Raji (cell line): Measurements from ENCODE around the gene SPINT1.

Source experiments
- POLR2A ChIP-seq: IDR thresholded peaks from 2 replicates; pipeline ENCODE4 v1.6.1; 2011; ENCODE audit warnings: low read depth, low read length, control low read depth; ENCODE audit not compliant: insufficient read depth

The SPINT1 gene, protein sequence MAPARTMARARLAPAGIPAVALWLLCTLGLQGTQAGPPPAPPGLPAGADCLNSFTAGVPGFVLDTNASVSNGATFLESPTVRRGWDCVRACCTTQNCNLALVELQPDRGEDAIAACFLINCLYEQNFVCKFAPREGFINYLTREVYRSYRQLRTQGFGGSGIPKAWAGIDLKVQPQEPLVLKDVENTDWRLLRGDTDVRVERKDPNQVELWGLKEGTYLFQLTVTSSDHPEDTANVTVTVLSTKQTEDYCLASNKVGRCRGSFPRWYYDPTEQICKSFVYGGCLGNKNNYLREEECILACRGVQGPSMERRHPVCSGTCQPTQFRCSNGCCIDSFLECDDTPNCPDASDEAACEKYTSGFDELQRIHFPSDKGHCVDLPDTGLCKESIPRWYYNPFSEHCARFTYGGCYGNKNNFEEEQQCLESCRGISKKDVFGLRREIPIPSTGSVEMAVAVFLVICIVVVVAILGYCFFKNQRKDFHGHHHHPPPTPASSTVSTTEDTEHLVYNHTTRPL

DNA sequence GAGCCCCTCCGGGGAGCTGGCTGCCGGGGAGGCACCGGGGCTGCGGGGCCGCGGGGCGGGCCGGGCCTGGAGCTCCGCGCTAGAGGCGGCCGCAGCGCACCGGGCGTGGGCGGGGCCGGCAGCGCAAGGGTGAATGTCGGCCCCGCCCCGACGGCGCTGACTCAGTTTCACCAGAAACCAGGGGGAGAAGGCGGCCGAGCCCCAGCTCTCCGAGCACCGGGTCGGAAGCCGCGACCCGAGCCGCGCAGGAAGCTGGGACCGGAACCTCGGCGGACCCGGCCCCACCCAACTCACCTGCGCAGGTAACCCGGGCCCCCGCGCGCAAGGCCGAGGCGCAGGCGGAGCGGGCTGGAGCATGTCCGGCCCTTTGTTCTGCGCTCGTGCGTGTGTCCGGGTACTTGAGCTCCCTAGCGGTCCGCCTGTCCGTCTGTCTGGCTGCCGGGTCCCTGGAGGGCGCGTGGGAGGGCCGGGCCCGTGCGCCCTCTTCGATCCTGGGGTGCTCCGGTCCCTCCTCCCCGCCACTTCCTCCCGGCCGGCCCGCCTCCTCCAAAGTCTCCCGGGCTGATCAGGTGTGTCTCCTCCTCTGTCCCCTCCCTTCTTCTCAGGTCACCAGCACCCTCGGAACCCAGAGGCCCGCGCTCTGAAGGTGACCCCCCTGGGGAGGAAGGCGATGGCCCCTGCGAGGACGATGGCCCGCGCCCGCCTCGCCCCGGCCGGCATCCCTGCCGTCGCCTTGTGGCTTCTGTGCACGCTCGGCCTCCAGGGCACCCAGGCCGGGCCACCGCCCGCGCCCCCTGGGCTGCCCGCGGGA lies at the start of gene SPINT1:
Gene SPINT1, plus strand, starts transcription at position 164 of the 811 bp plus-strand sequence. Its CDS starts 507 bp downstream, at position 671.
- no peak for TF ChIP-seq POLR2A

DNA sequence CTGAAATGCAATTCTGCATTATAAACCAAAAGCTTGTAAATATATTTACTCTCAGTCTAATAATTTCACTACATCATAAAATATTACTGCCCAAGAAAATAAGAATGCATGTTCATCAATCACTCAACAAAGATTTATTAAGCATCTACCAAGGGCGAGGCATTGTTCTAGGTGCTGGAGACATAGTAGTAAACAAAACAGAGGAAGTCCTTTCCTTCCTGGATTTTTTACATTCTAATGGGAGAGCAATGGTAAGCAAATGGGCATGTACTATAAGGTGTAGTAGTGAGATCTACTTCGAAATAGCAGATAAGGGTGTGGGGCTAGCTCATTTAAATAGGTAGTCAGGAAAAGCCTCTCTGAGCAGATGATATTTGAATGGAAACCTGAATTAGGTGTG lies 47.8 kb upstream of the SPINT1 start:
- TF ChIP-seq POLR2A = no peak

DNA sequence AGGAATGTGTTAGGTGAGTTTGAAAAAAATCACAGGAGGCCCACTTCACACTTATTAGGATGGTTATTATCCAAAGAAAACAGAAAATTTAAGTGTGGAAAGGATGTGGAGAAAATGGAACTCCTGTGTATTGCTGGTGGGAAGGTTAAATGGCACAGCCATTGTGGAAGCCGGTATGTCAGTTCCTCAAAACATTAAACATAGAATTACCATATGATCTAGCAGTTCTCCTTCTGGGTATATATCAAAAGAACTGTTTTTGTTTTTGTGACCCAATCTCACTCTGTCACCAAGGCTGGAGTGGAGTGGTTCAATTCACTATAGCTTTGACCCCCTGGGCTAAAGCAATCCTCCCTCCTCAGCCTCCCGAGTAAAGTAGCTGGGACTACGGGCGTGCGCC lies 47.3 kb upstream of the SPINT1 start:
- TF ChIP-seq POLR2A = no peak

DNA sequence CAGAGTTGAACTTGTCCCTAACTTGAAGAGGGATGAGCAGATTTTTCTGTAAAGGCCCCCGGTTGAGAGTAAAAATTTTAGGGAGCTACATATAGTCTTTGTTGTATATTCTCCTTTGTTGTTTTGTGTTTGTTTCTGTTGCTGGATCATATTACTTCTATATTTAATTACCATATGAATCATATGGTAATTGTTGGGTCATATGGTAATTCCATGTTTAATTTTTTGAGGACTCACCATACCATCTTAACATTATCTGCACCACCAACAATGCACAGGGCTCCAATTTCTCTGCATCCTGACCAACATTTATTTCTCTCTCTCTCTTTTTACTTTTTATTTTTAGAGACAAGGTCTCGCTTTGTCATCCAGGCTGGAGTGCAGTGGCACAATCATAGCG lies 44.3 kb upstream of the SPINT1 start:
- no peak for TF ChIP-seq POLR2A

DNA sequence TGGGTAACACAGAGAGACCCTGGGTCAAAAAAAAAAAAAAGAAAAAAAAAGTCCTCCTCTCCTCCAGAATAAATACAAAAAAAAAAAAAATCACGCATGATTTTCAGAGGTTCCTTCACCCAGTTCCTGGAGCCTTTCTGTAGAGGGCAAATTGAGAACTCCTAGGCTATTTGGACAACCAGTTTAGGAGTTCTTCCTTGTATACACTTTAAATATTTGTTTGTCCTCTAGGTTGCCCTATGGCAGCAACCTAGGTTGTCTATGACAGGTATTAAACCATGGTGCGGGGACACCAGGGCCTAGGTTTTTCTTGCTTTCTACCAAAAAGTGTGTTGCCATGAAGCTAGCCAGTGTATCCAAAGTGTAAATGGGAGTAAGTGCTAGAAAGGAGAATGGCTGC lies 40.8 kb upstream of the SPINT1 start:
- TF ChIP-seq POLR2A = no peak

DNA sequence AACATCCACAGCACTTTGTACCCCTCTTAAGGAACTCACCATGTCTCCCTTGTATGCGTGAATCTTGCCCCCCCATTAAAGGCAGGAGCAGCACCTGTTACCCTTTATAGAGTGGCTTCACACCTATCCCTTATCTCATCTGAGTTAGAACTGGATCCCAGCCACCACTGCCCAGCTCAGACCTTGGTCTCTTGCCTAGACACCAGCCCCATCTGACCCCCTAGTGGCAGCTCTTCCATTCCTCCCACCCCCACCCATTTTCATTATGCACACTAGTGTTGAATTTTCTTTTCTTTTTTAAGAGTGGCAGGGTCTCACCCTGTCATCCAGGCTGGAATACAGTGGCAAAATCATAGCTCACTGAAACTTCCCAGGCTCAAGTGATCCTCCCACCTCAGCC lies 40.2 kb upstream of the SPINT1 start:
- no peak for TF ChIP-seq POLR2A

DNA sequence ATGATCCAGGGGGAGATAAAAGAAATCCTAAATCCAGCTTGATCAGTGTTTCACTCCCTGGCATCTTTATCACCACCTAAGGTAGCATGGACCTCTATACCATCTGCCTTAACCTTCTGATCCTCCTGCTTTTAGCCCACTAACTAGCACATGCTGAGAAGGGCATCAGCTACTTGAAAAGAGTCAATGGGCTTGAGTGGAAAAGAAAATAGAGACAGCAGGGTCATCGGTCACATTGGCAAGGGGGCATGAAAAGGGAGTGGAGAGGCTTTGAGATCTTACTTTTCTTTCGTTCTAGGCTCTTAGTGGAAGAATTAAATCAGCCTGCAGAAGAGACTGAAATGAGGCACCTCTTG lies 37.2 kb upstream of the SPINT1 start:
- TF ChIP-seq POLR2A = no peak

DNA sequence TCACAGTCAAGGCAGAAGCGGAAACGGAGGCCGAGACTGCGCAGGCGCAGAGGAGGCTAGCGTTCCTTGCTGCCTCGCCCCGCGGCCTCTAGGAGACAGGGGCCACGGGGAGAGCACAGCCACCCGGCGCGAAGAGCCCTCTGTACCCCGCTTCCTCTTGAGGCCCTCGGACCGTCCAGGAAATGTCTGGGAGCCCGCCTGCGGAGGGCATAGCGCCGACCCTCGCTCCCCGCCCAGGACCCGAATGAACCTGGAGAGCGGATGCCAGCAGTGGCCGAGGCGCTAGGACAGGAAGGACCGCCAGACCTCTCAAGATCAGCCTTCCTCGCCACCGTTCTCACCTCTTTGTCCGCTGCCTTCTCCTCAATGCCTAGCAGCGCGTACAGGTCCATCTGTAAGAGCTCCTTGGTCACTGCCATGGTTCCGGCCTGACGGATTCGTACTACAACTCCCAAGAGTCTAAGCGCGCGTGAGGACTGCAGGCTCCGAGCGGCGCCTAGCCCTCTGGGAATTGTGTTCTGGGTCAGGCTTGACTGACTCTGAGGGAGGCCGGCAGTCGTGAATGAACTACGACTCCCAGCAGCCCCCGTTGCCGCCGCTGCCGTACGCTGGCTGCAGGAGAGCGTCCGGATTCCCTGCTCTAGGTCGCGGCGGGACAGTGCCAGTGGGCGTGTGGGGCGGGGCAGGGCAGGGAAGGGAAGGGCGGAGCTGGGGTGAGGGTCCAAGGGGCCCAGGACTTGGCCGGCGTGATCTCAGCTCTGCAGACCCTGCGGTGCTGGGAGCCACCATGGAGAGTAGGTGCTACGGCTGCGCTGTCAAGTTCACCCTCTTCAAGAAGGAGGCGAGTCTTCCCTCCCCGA lies 36.6 kb upstream of the SPINT1 start, which contains the start of the genes DNAJC17 and ZFYVE19:
Gene DNAJC17, minus strand, starts transcription at position 446 of the 860 bp plus-strand sequence. Its CDS starts 27 bp downstream, at position 419.
Gene ZFYVE19, plus strand, starts transcription at position 62 of the 860 bp plus-strand sequence. Its CDS starts 501 bp downstream, at position 563.
- TF ChIP-seq POLR2A = peak; percentile 95

DNA sequence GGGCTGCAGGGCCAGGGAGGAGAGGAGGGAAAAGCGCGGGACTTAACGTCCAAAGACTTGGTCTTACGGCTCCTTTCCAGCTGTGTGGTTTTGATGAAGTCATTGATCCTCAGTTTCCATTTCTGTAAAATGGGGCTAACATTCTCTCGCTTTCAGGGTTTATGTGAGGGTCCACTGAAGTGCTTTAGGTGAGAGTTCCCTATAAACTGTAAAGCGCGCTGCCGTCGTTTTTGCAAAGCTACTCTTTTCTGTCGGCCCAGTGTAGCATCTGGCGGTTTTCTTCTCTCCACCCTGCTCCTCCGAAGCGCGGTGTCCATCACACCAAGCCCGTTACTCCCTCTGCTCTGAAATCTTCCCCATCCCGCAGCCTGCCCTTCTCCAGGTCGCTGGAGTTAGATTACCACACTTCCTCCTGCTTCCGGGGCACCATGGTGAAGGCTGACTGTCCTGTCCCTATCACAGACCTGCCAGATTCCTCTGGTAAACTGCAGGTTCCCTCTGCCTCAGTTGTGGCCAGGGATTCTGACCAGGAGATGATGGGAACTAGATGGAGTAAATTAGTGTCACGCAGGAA lies 35.9 kb upstream of the SPINT1 start:
- TF ChIP-seq POLR2A = no peak

DNA sequence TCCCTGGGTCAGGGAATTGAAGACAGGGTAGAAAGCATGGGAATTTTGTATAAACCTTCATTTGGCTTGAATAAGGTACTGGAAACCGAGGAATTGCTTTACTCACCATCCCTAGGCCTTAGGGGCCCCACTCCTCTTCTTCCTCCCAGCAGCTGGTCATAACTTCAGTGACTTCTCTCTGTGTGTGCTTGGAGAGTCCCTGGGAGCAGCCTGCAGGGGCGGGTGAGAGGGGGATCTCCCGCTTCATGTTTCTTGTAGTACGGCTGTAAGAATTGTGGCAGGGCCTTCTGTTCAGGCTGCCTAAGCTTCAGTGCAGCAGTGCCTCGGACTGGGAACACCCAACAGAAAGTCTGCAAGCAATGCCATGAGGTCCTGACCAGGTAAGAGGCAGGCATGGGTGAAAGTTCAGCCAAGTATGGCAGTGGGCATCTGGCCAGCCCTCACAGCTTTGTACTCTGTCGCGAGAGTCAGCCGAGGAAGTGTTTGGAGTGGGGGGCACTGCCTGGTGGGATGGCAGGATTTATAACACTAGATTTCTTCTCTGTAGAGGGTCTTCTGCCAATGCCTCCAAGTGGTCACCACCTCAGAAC lies 34.9 kb upstream of the SPINT1 start:
- no peak for TF ChIP-seq POLR2A

DNA sequence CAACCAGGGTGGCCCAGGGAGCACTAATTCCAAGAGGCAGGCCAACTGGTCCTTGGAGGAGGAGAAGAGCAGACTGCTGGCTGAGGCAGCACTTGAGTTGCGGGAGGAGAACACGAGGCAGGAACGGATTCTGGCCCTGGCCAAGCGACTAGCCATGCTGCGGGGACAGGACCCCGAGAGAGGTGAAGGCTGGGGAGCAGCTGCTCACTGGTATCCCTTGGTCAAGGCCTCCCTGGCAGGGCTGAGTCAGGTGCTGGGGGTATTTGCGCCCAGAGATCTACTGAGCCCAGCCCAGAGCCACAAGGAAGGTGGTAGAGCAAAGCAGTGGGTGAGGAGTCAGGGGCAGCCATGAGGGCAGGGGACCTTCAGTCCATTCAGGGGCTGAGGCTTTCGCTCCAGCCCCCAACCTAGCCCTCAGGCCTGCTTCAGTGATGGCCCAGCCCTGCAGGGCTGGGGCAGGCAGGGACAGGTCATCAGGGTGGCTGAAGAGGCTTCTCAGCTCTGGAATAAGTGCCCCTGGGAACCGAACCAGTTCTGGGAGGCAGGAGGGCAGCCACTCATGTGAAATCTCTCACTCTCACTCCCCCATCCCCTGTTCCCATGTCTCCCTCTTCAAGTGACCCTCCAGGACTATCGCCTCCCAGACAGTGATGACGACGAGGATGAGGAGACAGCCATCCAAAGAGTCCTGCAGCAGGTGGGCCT lies 31.0 kb upstream of the SPINT1 start:
- no peak for TF ChIP-seq POLR2A

DNA sequence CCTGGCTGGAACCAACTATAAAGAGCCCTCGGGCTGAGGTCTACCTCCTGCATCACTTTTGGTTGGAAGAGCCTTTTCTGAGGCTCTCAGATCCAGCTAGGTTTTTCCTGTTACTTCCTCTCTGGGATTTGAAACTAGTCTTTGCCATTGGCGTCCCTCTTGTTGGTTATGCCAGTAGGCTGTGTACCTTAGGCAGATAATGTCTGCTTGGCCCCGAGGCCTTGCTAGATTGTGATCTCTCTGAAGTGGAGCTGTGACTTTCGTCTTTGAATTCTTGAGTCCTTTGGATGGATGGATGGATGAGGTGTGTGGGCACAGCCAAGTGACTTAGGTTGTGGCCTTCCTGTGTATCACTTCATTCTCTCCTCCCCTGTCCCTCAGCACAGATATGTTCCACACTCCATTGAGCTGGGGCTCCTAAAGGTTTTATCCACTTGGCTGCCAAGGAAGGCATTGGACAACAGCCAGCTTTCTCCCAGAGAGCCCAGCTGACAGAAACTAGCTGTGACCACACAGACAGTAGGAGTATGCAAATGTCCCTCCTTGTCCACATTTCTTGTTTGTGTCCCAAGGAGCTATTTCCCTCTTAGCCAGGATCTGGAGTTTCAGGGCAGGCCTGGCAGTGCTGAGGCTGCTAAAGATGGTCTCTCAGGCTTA lies 28.7 kb upstream of the SPINT1 start:
- no peak for TF ChIP-seq POLR2A

DNA sequence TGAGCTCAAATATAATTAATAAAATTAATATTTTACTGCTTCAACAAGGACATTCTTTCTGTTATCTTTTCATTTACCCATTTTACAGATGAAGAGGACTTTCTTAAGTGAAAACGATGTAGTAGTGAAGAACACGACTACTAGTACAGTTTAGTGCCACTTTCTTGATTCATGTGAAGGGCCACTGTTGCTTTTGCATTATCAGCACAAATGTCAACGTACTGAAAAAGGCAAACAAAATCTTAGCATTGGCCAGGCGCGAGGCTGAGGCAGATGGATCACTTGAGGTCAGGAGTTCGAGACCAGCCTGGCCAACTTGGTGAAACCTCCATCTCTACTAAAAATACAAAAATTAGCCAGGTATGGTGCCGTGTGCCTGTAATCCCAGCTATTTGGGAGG lies 24.8 kb upstream of the SPINT1 start:
- no peak for TF ChIP-seq POLR2A
